GM19099 (cell line): ENCODE data around the gene HSP90AA1.

Experiments used
- POLR2A ChIP-seq: IDR thresholded peaks from 3 replicates; pipeline ENCODE4 v1.6.1; 2011; ENCODE audit warnings: low read depth; ENCODE audit not compliant: insufficient read length; ENCODE audit errors: extremely low read depth

Gene HSP90AA1

DNA sequence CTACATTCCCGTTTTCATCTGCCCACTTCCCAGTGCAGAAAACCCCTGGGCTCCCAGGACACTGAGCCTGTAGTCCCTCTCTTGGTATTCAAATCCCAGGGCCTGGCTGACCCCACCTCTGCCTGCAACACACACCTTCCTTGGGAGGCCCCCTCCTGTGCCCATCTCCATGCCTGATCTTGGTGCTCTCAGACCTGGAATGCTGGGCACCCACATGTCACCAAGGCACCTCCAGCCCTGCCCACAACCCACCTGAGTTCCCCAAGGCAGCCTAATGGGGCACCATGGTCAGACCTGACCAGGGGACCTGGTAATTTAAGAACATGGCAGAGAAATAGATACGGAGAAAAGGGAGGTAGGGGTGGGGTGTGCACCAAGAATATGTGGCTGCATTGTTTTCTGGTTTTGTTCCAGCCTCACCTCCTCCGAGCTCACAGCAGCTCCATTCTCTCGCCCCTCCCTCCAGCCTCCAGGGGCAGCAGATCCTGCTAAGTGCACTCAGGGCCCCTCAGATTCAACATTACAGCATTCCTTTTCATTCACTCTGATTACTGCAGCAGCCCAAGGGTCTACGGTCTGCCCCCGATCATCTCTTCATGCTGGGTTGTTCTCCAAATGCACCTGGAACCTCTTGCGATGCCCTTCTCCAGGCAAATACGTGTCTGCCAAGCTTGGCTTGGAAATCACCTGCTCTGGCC, 9.2 kb upstream of the HSP90AA1 start:
- no peak for TF ChIP-seq POLR2A

DNA sequence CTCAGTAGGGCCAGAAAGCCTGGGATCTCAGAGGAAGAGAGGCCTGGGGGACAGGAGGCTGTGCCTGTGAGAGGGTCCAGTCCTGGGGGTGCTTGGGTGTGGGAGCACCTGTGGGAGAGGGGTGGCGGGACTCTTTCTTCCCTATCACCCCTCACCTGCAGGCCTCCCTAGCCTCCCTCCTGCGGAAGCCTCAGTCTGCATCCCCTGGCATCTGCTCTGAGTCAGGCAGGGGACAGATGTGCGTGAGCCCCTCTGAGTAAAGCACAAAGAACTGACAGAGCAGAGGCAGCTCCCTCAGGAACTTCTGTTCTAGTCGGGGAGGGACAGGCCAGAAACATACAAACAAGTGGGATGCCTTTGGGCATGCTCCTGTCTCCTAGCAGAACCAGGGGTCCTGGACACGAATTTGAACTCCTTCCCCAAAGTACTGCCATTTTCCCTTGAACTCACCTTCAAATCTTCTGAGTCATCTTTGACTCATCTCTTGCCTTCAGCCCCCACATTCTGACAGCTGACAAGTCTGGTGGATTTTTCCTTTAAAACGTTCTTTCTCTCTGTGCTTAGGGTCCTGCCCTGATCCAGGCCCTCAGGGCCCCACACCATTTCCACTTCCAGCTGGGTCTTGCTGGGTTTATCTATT, 8.5 kb upstream of the HSP90AA1 start:
- TF ChIP-seq POLR2A: no peak

DNA sequence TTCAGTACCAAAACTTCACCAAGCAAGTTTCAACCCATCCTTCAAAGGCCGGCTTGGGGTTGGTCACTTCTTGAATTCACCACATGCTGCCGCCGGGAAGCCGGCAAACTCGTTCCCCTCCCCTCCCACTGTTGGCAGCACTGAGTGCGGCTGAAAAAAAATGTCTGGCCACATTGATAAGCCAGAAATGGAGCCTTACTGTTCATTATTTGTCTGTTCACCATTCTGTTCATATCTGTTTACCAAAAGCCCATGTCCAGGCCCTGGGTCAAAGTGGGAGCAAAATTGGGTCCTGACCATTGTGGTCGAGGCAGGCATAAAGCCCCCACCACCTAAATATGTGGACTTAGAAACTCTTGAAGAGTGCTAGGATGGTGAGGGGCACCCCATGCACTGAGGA, 7.3 kb upstream of the HSP90AA1 start:
- TF ChIP-seq POLR2A: no peak

DNA sequence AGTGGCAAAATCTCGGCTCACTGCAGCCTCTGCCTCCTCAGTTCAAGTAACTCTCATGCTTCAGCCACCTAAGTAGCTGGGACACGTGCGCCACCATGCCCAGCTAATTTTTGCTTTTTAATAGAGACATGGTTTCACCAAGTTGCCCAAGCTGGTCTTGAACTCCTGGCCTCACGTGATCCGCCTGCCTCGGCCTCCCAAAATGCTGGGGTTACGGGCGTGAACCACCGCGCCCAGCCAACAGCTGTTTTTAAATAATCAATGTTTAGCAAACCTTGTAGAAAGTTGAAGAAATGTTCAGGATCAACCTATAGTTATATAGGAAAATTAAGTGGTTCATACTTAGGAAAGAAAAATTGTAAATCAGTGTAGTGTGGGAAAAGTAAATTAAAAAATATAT, 6.0 kb upstream of the HSP90AA1 start:
- no peak for TF ChIP-seq POLR2A

DNA sequence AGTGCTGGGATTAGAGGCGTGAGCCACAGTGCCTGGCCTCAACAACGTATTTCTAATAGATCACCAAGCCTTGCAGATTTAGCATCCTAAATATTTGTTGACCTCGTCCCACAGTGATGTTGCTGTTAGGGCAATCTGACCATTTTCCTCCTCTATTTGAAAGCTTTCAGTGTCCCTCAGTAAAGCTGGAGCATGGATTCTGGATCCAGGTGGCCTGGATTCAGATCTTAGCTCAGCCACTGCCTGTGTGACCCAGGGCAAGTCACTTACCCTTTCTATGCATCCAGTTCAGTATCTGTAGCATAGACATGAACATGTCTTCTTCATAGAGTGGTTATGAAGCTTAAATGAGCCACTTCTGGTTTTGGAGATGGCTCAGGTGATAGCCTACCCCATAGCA, 3.9 kb upstream of the HSP90AA1 start:
- no peak for TF ChIP-seq POLR2A

DNA sequence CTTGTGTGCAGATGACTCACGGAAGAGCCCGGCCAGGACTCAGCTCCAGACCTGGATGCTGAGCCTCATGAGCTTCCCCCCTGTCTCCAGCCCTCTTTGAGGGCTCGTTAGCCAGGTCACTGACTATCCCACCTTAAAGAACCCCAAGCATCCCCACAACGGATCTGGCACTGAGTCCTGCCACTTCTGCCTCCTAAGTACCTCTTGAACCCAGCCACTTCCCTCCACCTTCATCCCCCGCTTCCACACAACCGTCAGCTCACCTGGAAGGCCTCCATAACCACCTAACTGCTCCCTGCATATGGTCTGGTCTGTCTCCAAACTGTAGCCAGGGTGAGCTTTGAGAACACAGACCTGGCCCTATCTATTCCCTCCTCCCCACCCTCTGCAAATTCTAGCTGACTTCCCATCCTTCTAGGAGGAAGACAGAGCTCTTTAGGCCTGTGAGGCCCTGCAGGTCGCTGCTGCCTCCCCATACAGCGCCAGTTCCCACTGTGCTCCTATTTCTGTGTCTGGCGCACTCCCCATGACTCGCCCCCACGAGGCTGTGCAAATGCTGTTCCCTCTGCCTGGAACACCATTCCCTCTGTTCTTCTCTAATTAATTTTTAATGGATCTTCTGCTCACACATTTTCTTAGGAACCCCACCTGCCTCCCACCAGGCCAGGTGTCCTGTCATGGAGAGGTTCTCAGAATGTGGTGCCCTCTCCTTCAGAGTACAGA, 2.9 kb upstream of the HSP90AA1 start:
- no peak for TF ChIP-seq POLR2A

DNA sequence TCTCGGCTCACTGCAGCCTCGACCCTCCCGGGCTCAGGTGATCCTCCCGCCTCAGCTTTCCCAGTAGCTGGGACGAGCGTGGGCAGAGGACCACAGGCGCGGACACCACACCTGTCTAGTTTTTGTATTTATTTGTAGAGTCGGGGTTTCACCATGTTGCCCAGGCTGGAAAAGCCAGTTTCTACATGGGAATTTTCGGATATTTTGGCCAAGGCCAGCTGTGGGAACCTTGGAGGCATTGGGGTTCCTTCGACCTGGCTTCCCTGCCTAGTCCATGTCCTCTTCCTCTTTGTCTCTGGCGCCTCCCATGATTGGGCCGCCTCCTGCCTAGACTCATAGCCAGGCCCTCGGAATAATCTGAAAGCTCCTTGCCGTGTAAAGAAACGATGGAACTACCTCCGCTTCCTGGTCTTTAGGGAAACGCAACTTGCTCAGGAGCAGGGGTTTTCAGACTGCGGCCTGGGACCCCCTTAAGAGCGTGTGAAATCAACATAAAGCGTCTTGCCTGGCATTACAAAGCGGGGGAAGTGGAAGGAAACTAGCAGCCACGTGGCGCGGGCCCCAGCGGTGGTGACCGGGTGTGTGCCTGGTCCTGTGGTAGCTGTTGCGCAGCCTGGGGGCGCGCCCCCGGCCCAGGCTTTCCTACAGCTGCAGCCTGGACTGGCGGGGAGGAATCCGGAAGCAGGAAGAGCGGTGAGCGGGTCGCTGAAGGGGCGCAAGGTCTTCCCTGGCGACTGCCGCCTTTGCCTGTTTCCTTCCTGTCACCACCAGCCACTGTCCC, 1.4 kb upstream of the HSP90AA1 start:
- peak; percentile 49 for TF ChIP-seq POLR2A

DNA sequence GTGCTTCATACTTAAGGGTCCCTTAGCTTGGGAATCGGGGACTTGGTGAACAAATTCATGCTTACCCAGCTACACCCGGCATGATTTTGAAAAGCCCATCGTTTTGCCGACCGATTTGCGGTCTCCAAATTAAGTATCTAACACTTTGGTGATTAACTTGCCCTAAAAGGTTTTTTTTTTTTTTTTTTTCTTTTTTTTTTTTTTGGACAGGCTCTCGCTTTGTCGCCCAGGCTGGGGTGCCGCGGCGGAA, 843 bp upstream of the HSP90AA1 start:
- TF ChIP-seq POLR2A: no peak

DNA sequence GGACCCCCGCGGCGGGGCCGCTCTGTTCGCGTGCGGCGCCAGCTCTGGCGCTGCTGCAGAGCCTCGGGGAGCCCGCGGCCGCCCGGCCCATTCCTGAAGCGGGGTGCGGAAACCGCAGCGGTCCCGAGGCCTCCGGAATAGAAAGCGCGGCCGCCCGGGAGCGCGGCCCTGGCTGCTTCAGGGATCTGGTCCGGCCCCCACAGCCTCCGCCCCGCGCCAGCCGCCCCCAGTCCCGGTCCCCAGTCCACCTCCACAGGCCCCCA, 204 bp downstream of the HSP90AA1 start:
- no peak for TF ChIP-seq POLR2A

DNA sequence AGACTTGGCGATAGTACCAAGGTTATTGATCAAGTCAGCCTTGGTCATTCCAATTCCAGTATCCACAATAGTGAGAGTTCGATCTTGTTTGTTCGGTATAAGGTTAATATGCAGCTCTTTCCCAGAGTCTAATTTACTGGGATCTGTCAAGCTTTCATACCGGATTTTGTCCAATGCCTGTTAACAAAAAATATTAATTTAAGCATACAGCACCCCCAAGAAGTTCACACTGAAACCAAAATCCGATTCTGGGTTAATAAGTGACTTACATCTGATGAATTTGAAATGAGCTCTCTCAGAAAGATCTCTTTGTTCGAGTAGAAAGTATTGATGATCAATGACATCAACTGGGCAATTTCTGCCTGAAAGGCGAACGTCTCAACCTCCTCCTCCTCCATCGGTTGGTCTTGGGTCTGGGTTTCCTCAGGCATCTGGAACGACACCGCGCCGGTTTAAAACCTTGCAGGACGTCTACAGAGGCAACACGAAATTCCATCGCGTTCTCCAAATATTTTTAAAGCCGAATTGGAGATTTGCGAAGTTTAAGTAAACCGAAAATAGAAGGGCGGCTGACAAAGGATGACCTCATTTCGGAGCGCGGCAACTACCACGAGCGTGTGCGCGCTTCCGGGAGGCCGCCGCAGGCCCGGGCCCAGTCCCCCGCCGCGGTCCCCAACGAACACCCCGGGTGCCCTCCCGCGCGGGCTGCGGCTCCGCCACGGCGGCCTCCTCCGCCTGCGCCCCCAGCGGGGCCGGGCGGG, 716 bp downstream of the HSP90AA1 start:
- TF ChIP-seq POLR2A: no peak

DNA sequence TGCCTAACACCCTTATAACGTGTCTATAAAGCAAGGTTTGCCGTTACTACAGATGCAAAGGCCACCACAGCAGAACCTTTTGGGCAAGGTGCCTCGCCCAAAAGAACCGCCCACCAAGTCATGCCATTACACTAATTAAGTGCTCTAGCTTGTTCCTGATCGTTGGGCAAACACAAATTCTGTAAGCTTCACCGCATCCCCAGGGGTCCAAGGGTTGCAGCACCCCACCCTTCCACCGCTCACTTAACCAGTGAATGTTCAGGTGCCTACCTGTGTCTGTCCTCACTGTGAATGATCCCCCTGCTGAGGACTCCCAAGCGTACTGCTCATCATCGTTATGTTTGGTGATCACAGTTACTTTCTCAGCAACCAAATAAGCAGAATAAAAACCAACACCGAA, 1.4 kb downstream of the HSP90AA1 start:
- TF ChIP-seq POLR2A: no peak

DNA sequence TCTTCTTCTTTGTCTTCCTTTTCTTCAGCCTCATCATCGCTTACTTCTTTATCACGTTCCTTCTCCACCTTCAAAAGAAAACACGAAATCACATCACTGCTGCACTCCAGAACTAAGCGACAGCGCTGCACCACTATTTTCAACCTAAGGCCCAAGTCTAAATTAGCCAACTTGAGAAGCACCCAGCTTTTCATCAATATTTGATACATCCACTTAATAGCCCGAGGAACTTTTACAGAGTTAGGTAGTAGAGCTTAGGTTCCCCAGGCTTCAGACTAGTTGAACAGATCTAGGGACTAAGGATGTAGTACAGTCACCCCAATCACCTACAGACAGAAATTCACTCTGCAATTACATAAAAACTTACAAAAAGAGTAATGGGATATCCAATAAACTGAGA, 1.9 kb downstream of the HSP90AA1 start:
- TF ChIP-seq POLR2A: no peak

DNA sequence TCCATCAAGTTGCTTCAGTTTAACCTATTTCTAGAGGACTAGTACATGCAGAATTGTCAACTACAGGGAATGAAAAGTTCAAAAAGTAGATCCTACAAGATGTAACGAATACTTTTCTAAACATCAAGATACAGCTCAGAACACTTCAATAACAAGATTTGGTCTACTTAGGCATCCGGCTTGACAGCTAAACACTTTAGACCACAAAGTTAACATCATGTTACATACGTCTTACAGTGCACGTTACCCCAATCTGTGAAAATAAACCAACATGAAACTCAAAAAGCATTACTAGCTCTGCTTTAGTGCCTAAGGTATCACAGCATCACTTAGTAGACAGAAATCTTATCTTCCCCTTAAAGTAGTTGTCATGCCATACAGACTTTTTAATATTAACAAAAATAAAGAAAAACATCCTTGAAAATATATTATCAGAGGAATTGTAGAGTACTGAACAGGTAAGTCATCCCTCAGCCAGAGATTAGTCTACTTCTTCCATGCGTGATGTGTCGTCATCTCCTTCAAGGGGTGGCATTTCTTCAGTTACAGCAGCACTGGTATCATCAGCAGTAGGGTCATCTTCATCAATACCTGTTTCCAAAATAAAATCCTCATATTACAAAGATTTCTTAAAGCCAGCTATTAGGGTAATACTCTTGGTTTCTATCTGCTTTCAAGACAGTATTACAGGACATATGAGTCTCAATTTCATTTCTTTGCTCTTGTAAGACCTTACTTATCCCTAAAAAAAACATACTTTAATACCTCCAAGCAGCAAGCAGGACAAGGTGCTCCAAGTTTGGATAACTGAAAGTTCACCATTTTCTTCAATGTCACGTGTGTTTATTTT, 5.4 kb downstream of the HSP90AA1 start:
- no peak for TF ChIP-seq POLR2A
